ENCODE results near the gene DLL4.

GRCh38 chr15:40938536-40938870, 9.4 kb downstream of the DLL4 start:
- TF ChIP-seq, protein P1, sequence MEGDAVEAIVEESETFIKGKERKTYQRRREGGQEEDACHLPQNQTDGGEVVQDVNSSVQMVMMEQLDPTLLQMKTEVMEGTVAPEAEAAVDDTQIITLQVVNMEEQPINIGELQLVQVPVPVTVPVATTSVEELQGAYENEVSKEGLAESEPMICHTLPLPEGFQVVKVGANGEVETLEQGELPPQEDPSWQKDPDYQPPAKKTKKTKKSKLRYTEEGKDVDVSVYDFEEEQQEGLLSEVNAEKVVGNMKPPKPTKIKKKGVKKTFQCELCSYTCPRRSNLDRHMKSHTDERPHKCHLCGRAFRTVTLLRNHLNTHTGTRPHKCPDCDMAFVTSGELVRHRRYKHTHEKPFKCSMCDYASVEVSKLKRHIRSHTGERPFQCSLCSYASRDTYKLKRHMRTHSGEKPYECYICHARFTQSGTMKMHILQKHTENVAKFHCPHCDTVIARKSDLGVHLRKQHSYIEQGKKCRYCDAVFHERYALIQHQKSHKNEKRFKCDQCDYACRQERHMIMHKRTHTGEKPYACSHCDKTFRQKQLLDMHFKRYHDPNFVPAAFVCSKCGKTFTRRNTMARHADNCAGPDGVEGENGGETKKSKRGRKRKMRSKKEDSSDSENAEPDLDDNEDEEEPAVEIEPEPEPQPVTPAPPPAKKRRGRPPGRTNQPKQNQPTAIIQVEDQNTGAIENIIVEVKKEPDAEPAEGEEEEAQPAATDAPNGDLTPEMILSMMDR (conservative IDR thresholded peaks at IDR 0.05; ENCODE audit: low read depth, low read length) = no peak
- TF ChIP-seq EZH2 (IDR thresholded peaks at IDR 0.05; ENCODE audit: borderline replicate concordance, low read depth, low read length, poor library complexity, severe bottlenecking) = no peak

All from A673 (cell line).